Inflammatory macrophage treated with lipopolysaccharide for 4 hours (primary cell): ENCODE measurements around the gene DPH2.

Experiments
- DNase-seq: peaks from one replicate; pipeline ENCODE4 v3.0.0-alpha.2; 2020

Gene DPH2

DNA sequence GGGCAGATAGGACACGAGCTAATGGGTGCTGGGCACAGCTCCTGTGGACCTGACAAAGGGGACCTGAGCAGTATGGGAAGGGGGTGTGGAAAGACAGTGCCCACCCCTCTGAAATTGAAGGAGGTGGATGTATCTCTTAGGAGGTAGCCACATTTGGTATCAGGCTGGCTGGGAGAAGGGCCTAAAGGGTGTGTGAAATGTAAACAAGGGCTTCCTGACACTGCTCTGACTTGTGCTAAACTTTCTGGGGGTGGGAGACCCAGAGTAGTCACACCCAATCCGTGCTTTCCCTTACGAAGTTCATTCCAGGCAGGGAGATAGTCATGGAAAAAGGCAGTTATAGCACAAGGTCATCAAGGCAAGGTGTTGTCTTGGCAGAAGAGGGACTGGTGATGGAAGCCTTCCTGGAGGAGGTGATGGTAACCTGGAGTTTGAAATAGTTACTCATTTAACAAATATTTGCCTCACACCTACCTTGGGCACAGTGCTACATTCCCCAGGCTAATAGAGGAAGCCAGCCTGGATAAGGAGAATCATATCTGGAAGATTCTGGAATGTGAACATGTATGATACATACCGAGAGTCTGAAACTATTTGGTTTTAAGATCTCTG is 16.3 kb downstream of the DPH2 start:
- no peak for DNase-seq

- DNase-seq, result no peak
Measured at GRCh38 chr1:43986712-43987111, 16.9 kb downstream of the DPH2 start.

DNA sequence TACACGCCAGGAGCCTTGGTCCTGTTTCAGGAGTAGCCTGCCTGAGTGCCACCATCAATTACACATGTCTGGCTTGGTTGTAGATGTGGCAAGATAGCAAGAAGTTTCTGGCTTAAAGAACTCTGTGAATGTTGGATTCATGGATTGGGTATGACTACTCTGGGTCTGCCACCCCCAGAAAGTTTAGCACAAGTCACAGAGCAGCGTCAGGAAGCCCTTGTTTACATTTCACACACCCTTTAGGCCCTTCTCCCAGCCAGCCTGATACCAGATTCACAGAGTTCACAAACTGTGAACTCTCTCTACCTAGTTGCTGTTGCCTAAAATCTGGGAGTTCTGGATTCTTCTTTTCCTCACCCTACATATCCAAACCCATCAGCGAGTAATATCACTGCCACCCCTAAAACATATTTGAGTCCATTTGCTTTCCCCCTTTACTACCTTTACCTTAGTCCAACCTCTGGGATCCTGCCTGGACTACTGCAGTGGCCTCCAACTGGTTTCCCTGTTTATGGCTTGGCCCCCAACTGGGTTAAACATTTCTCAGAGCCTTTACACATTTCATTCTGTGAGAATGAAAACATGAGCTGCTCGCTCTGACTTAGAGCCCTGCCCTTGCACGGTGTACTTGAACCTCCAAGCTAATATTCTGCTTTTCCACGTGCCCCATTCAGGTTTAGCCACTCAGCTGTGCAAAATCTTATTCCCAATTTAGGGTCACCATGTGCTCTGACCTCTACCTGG is 17.5 kb downstream of the DPH2 start:
- DNase-seq, result no peak

DNA sequence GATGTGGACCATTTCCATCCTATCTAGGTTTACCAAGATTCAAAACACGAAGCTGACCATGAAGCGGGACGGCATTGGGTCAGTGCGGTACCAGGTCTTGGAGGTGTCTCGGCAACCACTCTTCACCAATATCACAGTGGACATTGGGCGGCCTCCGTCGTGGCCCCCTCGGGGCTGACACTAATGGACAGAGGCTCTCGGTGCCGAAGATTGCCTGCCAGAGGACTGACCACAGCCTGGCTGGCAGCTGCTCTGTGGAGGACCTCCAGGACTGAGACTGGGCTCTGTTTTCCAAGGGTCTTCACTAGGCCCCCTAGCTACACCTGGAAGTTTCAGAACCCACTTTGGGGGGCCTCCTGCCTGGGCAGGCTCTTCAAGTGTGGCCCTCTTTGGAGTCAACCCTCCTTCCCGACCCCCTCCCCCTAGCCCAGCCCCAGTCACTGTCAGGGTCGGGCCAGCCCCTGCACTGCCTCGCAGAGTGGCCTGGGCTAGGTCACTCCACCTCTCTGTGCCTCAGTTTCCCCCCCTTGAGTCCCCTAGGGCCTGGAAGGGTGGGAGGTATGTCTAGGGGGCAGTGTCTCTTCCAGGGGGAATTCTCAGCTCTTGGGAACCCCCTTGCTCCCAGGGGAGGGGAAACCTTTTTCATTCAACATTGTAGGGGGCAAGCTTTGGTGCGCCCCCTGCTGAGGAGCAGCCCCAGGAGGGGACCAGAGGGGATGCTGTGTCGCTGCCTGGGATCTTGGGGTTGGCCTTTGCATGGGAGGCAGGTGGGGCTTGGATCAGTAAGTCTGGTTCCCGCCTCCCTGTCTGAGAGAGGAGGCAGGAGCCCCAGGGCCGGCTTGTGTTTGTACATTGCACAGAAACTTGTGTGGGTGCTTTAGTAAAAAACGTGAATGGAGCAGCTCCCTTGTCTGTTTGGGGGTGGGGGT is 20.7 kb downstream of the DPH2 start:
- no peak for DNase-seq

GRCh38 chr1:43991200-43991475 is 21.3 kb downstream of the DPH2 start:
- DNase-seq, result no peak

GRCh38 chr1:43991476-43992231 is 21.8 kb downstream of the DPH2 start, which contains the start of gene CCDC24:
Gene CCDC24 (plus strand): TSS chr1:43991599. CDS start chr1:43991879, 280 bp downstream.
- DNase-seq, result peak; percentile 63

DNA sequence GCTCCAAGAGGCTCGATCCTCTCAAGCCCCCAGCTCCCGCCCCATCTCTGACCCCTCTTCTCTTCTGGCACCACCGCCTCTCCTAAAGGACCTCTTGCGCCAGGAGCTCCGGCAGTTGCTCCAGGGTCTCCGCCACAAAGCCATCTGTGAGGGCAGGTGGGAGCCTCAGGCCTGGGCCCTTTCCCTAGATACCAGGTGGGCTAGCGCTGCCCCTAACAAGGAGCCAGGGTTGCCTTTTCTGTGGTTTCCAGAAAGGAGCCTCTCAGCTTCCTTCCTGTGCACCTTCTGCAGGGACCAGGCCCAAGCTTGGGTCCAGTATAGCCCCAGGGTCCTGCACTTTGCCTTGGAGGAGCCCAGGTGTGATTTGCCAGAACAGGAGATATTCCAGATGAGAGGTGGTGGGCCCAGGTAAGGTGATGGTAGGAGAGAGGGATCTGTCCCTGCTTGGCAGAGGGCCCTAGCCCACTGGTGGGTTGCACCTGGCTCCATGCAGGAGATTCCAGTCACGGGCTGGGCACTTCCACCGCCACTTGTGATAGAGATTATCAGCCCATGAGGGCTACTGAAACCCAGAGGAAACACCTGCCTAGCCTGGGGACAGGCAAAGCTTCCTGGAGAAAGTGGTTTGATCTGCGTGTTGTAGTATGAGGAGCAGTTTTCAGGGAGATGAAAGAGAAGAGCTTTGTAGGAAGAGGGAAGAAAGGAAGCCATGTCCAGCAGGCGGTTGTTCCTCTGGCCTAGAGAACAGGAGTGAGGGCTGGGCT is 22.6 kb downstream of the DPH2 start:
- DNase-seq, result no peak

GRCh38 chr1:43993206-43993914 is 23.6 kb downstream of the DPH2 start:
- no peak for DNase-seq

DNA sequence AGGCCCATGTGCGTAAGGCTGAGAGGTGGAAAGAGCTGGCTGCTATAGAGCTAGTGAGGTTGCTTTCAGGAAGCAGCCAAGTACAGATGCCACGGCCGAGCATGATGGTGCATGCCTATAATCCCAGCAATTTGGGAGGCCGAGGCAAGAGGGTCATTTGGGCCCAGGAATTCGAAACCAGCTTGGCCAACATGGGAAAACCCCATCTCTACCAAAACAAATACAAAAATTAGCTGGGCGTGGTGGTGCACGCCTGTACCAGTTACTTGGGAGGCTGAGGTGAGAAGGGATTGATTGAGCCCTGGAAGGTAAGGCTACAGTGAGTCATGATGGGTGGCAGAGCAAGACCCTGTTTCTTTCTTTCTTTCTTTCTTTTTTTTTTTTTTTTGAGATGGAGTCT is 24.3 kb downstream of the DPH2 start:
- DNase-seq, result no peak

DNA sequence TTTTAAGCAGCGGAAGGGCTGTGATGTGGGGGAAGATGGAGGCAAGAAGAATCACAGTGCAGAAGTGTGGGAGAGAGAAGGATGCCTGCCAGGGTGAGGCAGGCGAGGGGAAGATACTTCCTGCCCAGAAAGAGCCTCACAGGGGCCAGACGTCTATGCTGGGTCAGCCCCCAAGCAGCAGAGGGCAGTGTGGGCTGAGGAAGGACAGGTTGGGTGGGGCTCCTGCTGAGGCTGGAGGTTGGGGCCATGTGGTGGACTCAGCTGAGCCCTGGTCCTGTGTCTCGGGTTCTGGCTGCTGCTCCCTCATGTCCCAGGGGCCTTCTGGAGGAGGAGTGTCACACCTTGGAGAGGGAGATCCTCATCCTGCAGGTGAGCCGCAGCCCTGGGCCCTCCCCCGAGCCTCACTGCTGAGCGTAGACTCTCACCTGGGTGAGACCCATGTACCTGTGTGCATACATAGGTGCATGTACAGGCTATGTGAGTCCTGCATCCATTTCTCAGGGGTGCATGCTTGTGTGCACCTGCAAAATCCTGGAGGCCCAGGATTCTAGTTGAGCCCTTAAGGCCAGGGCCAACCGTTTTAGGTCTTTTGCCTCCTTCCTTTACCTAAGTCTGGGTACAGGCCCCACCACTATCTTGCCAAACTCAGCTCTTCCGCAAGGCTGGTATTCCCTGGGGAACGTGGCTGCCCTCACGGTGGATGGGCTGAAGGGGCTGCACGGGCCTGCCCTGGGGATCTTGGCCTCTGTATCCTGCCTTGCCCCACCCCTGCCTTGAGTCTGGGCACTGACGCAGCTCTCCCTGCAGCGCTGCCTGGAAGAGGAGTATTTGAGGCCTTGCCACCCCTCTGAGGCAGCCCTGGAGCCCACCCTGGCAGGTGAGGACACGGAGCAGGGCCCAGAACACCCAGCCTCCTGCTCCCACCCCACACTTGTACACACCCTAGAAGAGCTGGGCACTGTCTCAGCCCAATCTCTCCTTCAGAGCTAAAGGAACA is 25.3 kb downstream of the DPH2 start:
- DNase-seq, result no peak

- no peak for DNase-seq
Measured at GRCh38 chr1:43995984-43996732, 26.3 kb downstream of the DPH2 start.

DNA sequence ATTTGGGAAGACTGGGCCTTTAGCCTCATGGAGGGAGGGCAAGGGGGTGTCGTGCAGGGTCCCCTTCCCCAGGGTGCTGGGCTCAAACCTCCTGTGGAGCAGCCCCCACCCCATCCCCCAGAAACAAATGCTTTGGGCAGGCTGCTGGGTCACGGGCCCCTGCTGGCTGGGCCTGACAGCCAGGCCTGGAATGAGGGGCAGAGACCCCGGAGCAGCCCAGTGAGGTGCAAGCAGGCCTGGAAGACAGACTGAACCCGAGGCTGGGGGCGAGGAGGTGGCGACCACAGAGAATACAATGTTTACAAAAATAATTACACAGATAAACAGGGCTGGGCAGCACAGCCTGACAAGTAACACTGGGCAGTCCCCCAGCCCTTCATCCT is 26.9 kb downstream of the DPH2 start:
- no peak for DNase-seq

GRCh38 chr1:43997295-43997999 is 27.6 kb downstream of the DPH2 start:
- DNase-seq, result no peak

- DNase-seq, result no peak
Measured at GRCh38 chr1:43998000-43998378, 28.2 kb downstream of the DPH2 start.

GRCh38 chr1:43999455-43999854 is 29.6 kb downstream of the DPH2 start:
- no peak for DNase-seq

DNA sequence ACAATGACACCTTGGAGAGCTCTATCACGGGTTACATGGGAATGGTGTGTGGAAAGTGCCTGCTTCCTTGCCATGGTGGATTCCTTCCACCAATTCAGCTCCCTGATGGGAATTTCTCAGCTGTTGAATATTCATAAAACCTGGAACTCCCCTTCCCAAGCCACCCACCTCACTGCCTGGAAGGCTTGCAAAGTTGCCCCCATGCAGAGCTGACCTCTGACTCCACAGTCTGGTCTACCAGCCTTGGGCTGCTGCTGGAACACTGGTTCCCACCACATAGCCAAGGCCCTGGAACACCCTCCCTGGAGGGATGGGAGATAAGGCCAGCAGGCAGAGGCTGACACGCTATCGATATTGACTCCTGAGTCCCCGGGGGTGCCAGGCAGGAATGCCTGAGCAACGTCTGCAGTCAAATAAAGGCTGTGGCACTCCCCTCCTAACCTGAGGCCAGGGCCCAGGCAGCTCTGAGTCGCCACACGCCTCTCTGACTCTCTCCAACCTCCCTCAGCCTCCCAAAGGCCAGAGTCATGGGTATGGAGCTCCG is 30.4 kb downstream of the DPH2 start:
- DNase-seq, result no peak

DNA sequence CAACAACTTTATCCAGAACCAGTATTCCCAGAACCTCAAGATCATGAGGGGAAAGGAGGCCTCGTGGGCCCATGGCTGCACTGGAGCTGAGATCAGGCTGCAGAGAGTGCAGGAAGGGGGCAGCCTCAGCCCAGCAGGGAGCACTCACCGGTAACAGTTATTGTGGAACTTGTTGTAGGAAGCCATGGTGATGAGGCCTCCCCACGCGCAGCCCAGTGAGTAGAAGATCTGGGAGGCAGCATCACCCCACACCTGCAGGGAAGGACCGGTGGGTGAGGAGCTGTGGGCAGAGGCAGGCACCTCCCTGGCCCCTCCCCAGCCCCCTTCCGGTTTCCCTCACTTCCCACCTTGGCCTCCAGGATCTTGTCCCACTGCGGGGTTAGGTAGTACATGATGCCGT is 32.4 kb downstream of the DPH2 start:
- DNase-seq, result no peak

DNA sequence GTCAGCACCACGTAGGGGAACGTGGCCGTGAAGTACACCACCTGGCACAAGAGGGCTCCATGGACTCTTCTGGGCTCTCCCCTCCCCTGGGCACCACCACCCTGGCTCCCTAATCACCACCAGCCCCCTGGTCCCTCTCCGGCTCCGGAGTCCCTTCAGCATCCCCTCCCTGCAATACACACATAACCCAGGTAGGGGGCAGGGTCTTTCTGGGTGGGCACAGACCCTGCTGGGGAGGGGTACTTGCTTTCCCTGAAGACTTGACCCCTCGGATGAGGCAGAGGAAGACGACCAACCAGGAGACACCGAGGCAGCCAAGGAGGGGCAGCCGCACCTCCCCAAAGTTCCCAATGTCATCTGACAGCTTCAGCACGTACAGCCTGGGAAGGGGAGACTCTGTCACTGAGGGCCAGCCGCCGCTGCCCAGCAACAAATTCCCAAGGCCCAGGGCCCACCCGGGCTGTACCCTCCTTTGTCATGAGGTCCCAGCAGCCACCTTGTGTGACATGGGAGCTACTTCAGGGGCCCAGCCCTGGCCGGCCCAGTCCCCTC is 32.9 kb downstream of the DPH2 start:
- DNase-seq, result no peak
